Neural cell (in vitro differentiated cells): ENCODE results near the gene CLDN15. TPM values are rescaled to one million over a fixed set of nuclear protein-coding genes. Genes with fewer than 3 reads are reported as not detected.

Source experiments
- H2AFZ ChIP-seq: fragments of 200-600, 300-800 bp; sonication (generic), shearing (Covaris generic); 2 replicates; pipeline ENCODE4 v1.6.0; 2014; ENCODE audit warnings: low read depth, mild to moderate bottlenecking, antibody characterized with exemption, low read length, moderate library complexity
- H3F3A ChIP-seq: fragments of 200-600 bp; shearing (Covaris generic); 2 replicates; pipeline ENCODE4 v1.6.1; 2016; ENCODE audit warnings: mild to moderate bottlenecking, moderate library complexity, mixed read lengths, antibody characterized with exemption, low read length; ENCODE audit not compliant: insufficient read depth, poor library complexity, severe bottlenecking
- H3K27ac ChIP-seq: fragments of 200-600, 300-800 bp; sonication (generic), shearing (Covaris generic); 2 replicates; pipeline ENCODE4 v1.5.1; 2014; ENCODE audit warnings: mild to moderate bottlenecking, low read length, moderate library complexity
- H3K27me3 ChIP-seq: fragments of 300-800, 200-600 bp; sonication (generic), shearing (Covaris generic); 2 replicates; pipeline ENCODE4 v1.6.0; 2014; ENCODE audit warnings: mild to moderate bottlenecking, low read depth, low read length, moderate library complexity; ENCODE audit not compliant: insufficient read depth
- H3K36me3 ChIP-seq: fragments of 300-800, 200-600 bp; sonication (generic), shearing (Covaris generic); 2 replicates; pipeline ENCODE4 v1.5.1; 2014; ENCODE audit warnings: mild to moderate bottlenecking, antibody characterized with exemption, low read length, moderate library complexity; ENCODE audit not compliant: insufficient read depth
- H3K4me2 ChIP-seq: fragments of 300-800, 200-600 bp; sonication (generic), shearing (Covaris generic); 2 replicates; pipeline ENCODE4 v1.6.0; 2014; ENCODE audit warnings: mild to moderate bottlenecking, low read length
- H3K4me3 ChIP-seq: fragments of 300-800, 200-600 bp; sonication (generic), shearing (Covaris generic); 2 replicates; pipeline ENCODE4 v1.5.1; 2014; ENCODE audit warnings: mild to moderate bottlenecking, low read length, moderate library complexity
- H3K79me2 ChIP-seq: fragments of 200-600 bp; shearing (Covaris generic); replicated peaks from 2 replicates; pipeline ENCODE4 v1.6.0; 2014; ENCODE audit warnings: mild to moderate bottlenecking, low read length, moderate library complexity; ENCODE audit not compliant: insufficient read depth
- H3K9ac ChIP-seq: fragments of 300-800, 200-600 bp; sonication (generic), shearing (Covaris generic); 2 replicates; pipeline ENCODE4 v1.6.1; 2016; ENCODE audit warnings: mild to moderate bottlenecking, low read length, mixed read lengths
- H3K9me2 ChIP-seq: fragments of 200-600 bp; shearing (Covaris generic); 2 replicates; pipeline ENCODE4 v1.6.1; 2016; ENCODE audit warnings: mild to moderate bottlenecking, low read length, mixed read lengths; ENCODE audit not compliant: insufficient read depth
- H3K9me3 ChIP-seq: fragments of 200-600, 300-800 bp; sonication (generic), shearing (Covaris generic); 2 replicates; pipeline ENCODE4 v1.6.1; 2016; ENCODE audit warnings: mild to moderate bottlenecking, mixed run types, low read length, moderate library complexity, mixed read lengths
- H4K20me1 ChIP-seq: fragments of 200-600 bp; shearing (Covaris generic); 2 replicates; pipeline ENCODE4 v1.6.1; 2016; ENCODE audit warnings: mild to moderate bottlenecking, mixed run types; ENCODE audit not compliant: insufficient read depth
- CTCF ChIP-seq: fragments of 450-650 bp; IDR thresholded peaks from 2 replicates; pipeline ENCODE4 v1.5.1; 2014; ENCODE audit warnings: antibody characterized with exemption, mild to moderate bottlenecking, moderate library complexity; ENCODE audit not compliant: poor library complexity, severe bottlenecking
- EP300 ChIP-seq: fragments of 450-650 bp; conservative IDR thresholded peaks from 2 replicates; pipeline ENCODE4 v1.6.1; 2014; ENCODE audit warnings: antibody characterized with exemption, mild to moderate bottlenecking, moderate library complexity; ENCODE audit not compliant: poor library complexity, severe bottlenecking
- EZH2 ChIP-seq: fragments of 200-600, 300-800 bp; shearing (Covaris generic), sonication (generic); IDR thresholded peaks from 2 replicates; pipeline ENCODE4 v1.6.1; 2014; ENCODE audit warnings: antibody characterized with exemption, low read length, borderline replicate concordance, mild to moderate bottlenecking; ENCODE audit not compliant: insufficient read depth, poor library complexity, severe bottlenecking
- MXI1 ChIP-seq: fragments of 450-650 bp; conservative IDR thresholded peaks from 2 replicates; pipeline ENCODE4 v1.6.1; 2014; ENCODE audit warnings: antibody characterized with exemption, mild to moderate bottlenecking; ENCODE audit not compliant: poor library complexity, severe bottlenecking
- POLR2AphosphoS5 ChIP-seq: IDR thresholded peaks from 2 replicates; pipeline ENCODE4 v1.6.1; 2012
- RAD21 ChIP-seq: fragments of 450-650 bp; conservative IDR thresholded peaks from 2 replicates; pipeline ENCODE4 v1.6.1; 2014; ENCODE audit warnings: antibody characterized with exemption, mild to moderate bottlenecking, moderate library complexity
- REST ChIP-seq: IDR thresholded peaks from 2 replicates; pipeline ENCODE4 v1.6.1; 2012; ENCODE audit warnings: borderline replicate concordance
- SMC3 ChIP-seq: fragments of 450-650 bp; conservative IDR thresholded peaks from 2 replicates; pipeline ENCODE4 v1.6.1; 2014; ENCODE audit warnings: antibody characterized with exemption, mild to moderate bottlenecking, moderate library complexity; ENCODE audit not compliant: poor library complexity
- TAF1 ChIP-seq: IDR thresholded peaks from 2 replicates; pipeline ENCODE4 v1.6.1; 2012; ENCODE audit warnings: low read depth
- polyA plus RNA-seq: library from polyadenylated mRNA; depleted of rRNA; stranded (reverse); fragments of >200 nt; gene quantifications from 2 replicates; pipeline ENCODE4 v1.2.3, GENCODE V29; 2014

The CLDN15 gene
- polyA plus RNA-seq, 1 donor from 2014 or later, result 10.9 TPM

DNA sequence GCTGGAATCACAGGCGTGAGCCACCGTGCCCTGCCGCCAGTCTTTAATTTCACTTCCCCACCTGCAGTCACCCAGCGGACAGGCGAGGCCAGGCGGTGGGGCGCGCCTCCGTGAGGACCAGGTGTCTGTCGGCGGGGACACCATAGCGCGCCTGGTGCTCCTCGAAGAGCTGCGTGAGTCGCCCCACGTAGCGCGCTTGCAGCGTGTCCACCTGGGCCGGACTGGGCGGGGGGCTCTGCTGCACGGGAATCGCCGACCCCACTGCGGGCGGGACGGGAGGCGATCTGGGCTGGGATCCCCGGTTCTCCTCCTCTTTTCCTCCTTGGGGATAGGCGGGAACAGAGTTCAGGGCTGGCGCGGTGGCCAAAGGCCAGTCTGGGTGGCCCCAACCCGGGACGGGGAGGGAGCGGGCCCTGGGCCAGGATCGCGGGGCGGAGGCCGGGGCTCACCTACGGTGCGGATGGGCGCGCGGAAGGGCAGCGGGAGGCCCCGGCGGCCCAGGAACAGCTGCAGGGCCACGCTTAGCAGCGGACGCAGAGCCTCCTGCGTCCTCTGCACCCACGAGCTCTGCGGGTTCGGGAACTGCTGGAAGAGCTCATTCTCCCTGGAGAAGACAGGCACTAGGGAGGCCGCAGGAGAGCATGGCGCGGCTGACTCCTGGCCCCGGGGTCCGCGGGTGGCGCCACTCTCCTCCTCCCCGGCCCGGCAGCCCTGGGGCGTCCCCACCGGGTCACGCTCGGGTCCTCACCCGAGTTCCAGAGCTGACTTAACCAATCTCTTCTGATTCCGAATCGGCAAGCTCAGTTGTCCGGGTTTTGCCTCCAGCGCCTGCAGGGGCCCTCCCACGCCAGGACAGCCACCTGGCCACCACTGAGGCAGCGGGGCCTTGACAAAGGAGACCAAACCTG lies 35.7 kb downstream of the CLDN15 start:
- H2AFZ ChIP-seq, result no peak overlapping the region
- H4K20me1 ChIP-seq, result no peaks in the 10 kb centered on the region
- TF ChIP-seq MXI1 (no peak), EZH2 (no peak)
- H3K36me3 ChIP-seq, result no peaks in the 10 kb centered on the region
- H3K27ac ChIP-seq, result no peak overlapping the region
- H3K79me2 ChIP-seq, result no peaks in the 10 kb centered on the region
- H3K4me3 ChIP-seq, result no peak overlapping the region
- H3K4me2 ChIP-seq, result no peak overlapping the region
- H3K9ac ChIP-seq, result no peak overlapping the region
- H3K9me2 ChIP-seq, result no peaks in the 10 kb centered on the region
- H3F3A ChIP-seq, result no peaks in the 10 kb centered on the region
- H3K9me3 ChIP-seq, result no peaks in the 10 kb centered on the region
- peaks cover 31% of the 10 kb centered on the region for H3K27me3 ChIP-seq

DNA sequence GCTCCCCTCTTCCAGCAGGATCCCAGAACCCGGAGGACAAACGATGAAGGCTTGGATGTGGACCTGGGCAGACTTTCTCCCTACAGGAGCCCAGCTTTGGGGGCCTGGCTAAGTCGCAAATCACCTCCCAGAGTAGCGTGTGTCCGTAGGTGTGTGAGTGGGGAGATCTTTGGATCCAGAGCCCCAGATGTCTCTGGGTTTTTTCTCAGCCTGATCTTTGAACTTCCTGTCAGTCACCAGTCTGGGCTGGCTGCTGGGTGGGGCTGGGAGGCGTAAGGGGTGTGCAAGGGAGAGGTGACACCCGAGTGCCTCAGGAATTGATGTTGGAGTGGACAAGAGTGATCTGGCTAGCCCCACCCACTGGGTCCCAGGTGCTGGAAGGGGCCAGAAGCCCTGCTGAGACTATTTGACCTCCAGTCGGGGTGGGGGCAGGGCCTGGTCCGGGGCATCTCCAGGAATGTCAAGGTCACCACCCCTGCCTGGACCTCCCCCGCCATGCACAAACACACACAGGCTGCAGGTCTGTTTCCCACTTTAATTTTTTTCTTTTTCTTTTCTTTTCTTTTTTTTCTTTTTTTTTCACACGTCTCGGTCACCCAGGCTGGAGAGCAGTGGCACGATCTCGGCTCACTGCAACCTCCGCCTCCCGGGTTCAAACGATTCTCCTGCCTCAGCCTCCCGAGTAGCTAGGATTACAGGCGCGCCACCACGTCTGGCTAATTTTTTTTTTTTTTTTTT lies 36.6 kb downstream of the CLDN15 start, which contains the start of gene MOGAT3:
Gene MOGAT3, minus strand, starts transcription at position 175 of the 738 bp plus-strand sequence. CDS start 182 bp downstream, outside the sequence.
- Histone ChIP-seq H3F3A (no peaks in the 10 kb centered on the region), H3K4me3 (no peak within 1 kb of the TSS), H3K9ac (no peak within 1 kb of the TSS), H3K27ac (no peak within 1 kb of the TSS), H3K9me2 (no peaks in the 10 kb centered on the region), H3K27me3 (peaks cover 31% of the 10 kb centered on the region), H2AFZ (no peak within 1 kb of the TSS), H3K36me3 (no peaks in the 10 kb centered on the region), H3K79me2 (no peaks in the 10 kb centered on the region), H4K20me1 (no peaks in the 10 kb centered on the region), H3K4me2 (no peak within 1 kb of the TSS), H3K9me3 (no peaks in the 10 kb centered on the region)
- TF ChIP-seq REST, result no peak
- no peak for TF ChIP-seq EZH2
- TF ChIP-seq SMC3, result no peak
- no peak for TF ChIP-seq MXI1
- no peak for TF ChIP-seq POLR2AphosphoS5
- no peak for TF ChIP-seq EP300
- TF ChIP-seq CTCF, result no peak
- TF ChIP-seq RAD21, result no peak
- TF ChIP-seq TAF1, result no peak
